Mesenteric fat pad (tissue), 1 donor: ENCODE measurements around the gene B4GALNT3. TPM values are rescaled to one million over a fixed set of nuclear protein-coding genes. Genes with fewer than 3 reads are reported as not detected.
"Not testable (repeated sequence)": the region's sequence is repeated elsewhere in the genome, so short reads cannot be mapped to it uniquely, and the experiment has no call there.

ENCODE experiments used
- DNase-seq: peaks from one replicate; pipeline ENCODE4 v3.0.0-alpha.2; 2020; ENCODE audit warnings: low spot score
- long read RNA-seq: library from polyadenylated mRNA; unstranded; transcript quantifications from one replicate; pipeline ENCODE4 v2.0.0, GENCODE V29; 2020
- total RNA-seq: library from RNA; stranded (reverse); fragmentation: NEBNext Ultra II Directional; extraction: Animal tissue kit (Norgen Biotek cat#: 25700); gene quantifications from one replicate; pipeline ENCODE4 v1.2.1, GENCODE V29; 2021
- donor health status: DM: yes; HTN: yes; CAD: no.

Gene B4GALNT3
- 0.61 TPM for total RNA-seq
- long read RNA-seq, partial matches to known transcripts: 0 of 1 reads
- long read RNA-seq, other reads (novel, unspliced or antisense): 1 of 1 reads

- no peak for DNase-seq
Measured at GRCh38 chr12:459430-460258, at the start of gene B4GALNT3. B4GALNT3 (plus strand) TSS chr12:459939; CDS start chr12:460377, 438 bp downstream.

GRCh38 chr12:414859-415258 lies 44.9 kb upstream of the B4GALNT3 start:
- DNase-seq: no peak

- DNase-seq: no peak
Measured at GRCh38 chr12:418432-418831, 41.3 kb upstream of the B4GALNT3 start.

GRCh38 chr12:422526-422925 lies 37.2 kb upstream of the B4GALNT3 start:
- no peak for DNase-seq

- DNase-seq: not testable (repeated sequence)
Measured at GRCh38 chr12:435737-436136, 24.0 kb upstream of the B4GALNT3 start.

GRCh38 chr12:442235-442884 lies 17.4 kb upstream of the B4GALNT3 start:
- no peak for DNase-seq

- DNase-seq: no peak
Measured at GRCh38 chr12:447141-447540, 12.6 kb upstream of the B4GALNT3 start.

GRCh38 chr12:449203-449602 lies 10.5 kb upstream of the B4GALNT3 start:
- DNase-seq: no peak

- DNase-seq: no peak
Measured at GRCh38 chr12:450438-450837, 9.3 kb upstream of the B4GALNT3 start.

- no peak for DNase-seq
Measured at GRCh38 chr12:452667-453210, 7.0 kb upstream of the B4GALNT3 start.

- DNase-seq: no peak
Measured at GRCh38 chr12:454833-455232, 4.9 kb upstream of the B4GALNT3 start.

GRCh38 chr12:455821-456220 lies 3.9 kb upstream of the B4GALNT3 start:
- no peak for DNase-seq

GRCh38 chr12:457676-458075 lies 2.1 kb upstream of the B4GALNT3 start:
- DNase-seq: no peak

GRCh38 chr12:459050-459429 lies 699 bp upstream of the B4GALNT3 start:
- no peak for DNase-seq

- no peak for DNase-seq
Measured at GRCh38 chr12:460261-461230, 807 bp downstream of the B4GALNT3 start.

GRCh38 chr12:461425-461824 lies 1.7 kb downstream of the B4GALNT3 start:
- DNase-seq: no peak

- no peak for DNase-seq
Measured at GRCh38 chr12:462936-463705, 3.4 kb downstream of the B4GALNT3 start.

- DNase-seq: no peak
Measured at GRCh38 chr12:464484-465267, 4.9 kb downstream of the B4GALNT3 start.

GRCh38 chr12:466039-466438 lies 6.3 kb downstream of the B4GALNT3 start:
- DNase-seq: no peak

- no peak for DNase-seq
Measured at GRCh38 chr12:466762-467161, 7.0 kb downstream of the B4GALNT3 start.
